Measurements from ENCODE around the gene ATL3.
"Not testable (repeated sequence)": the region's sequence is repeated elsewhere in the genome, so short reads cannot be mapped to it uniquely, and the experiment has no call there.

Gene ATL3

GRCh38 chr11:63619967-63620366 lies 51.2 kb downstream of the ATL3 start:
- no peak for DNase-seq (ENCODE audit: low spot score)

GRCh38 chr11:63617686-63618085 lies 53.5 kb downstream of the ATL3 start:
- not testable (repeated sequence) for DNase-seq (ENCODE audit: low spot score)

- no peak for DNase-seq (ENCODE audit: low spot score)
These were observed 54.2 kb downstream of the ATL3 start for GRCh38 chr11:63616953-63617352.

GRCh38 chr11:63614136-63614671 lies 57.0 kb downstream of the ATL3 start, which contains the start of gene PLAAT3:
TSS of gene PLAAT3 (minus strand) at chr11:63614433. CDS start at chr11:63614014, 419 bp downstream.
- DNase-seq (ENCODE audit: low spot score): peak; percentile 50

GRCh38 chr11:63613517-63614135 lies 57.5 kb downstream of the ATL3 start:
- no peak for DNase-seq (ENCODE audit: low spot score)

GRCh38 chr11:63612181-63612580 lies 59.0 kb downstream of the ATL3 start:
- no peak for DNase-seq (ENCODE audit: low spot score)

- DNase-seq (ENCODE audit: low spot score): no peak
These were observed 59.8 kb downstream of the ATL3 start for GRCh38 chr11:63611395-63611747.

GRCh38 chr11:63610604-63611394 lies 60.4 kb downstream of the ATL3 start:
- DNase-seq (ENCODE audit: low spot score): no peak

GRCh38 chr11:63609971-63610580 lies 61.1 kb downstream of the ATL3 start:
- no peak for DNase-seq (ENCODE audit: low spot score)

GRCh38 chr11:63609536-63609935 lies 61.6 kb downstream of the ATL3 start:
- no peak for DNase-seq (ENCODE audit: low spot score)

- no peak for DNase-seq (ENCODE audit: low spot score)
These were observed 62.5 kb downstream of the ATL3 start for GRCh38 chr11:63608353-63609345.

- DNase-seq (ENCODE audit: low spot score): no peak
These were observed 68.0 kb downstream of the ATL3 start for GRCh38 chr11:63603180-63603518.

- DNase-seq (ENCODE audit: low spot score): not testable (repeated sequence)
These were observed 68.6 kb downstream of the ATL3 start for GRCh38 chr11:63602290-63603179.

GRCh38 chr11:63599211-63600122 lies 71.7 kb downstream of the ATL3 start:
- no peak for DNase-seq (ENCODE audit: low spot score)

- no peak for DNase-seq (ENCODE audit: low spot score)
These were observed 72.6 kb downstream of the ATL3 start for GRCh38 chr11:63598556-63598955.

GRCh38 chr11:63595296-63595695 lies 75.9 kb downstream of the ATL3 start:
- DNase-seq (ENCODE audit: low spot score): no peak

- no peak for DNase-seq (ENCODE audit: low spot score)
These were observed 78.2 kb downstream of the ATL3 start for GRCh38 chr11:63592975-63593395.

GRCh38 chr11:63590024-63590788 lies 81.0 kb downstream of the ATL3 start:
- no peak for DNase-seq (ENCODE audit: low spot score)

- no peak for DNase-seq (ENCODE audit: low spot score)
These were observed 82.2 kb downstream of the ATL3 start for GRCh38 chr11:63589000-63589399.
